ENCODE results near the gene SDK1.
"Not testable (repeated sequence)": the region's sequence is repeated elsewhere in the genome, so short reads cannot be mapped to it uniquely, and the experiment has no call there.

SDK1 gene

GRCh38 chr7:4307316-4308204, 1006.5 kb downstream of the SDK1 start:
- DNase-seq: no peak

GRCh38 chr7:4308205-4308590, 1007.1 kb downstream of the SDK1 start:
- no peak for DNase-seq

- DNase-seq: not testable (repeated sequence)
Observed at GRCh38 chr7:4313911-4314310, 1012.9 kb downstream of the SDK1 start.

- not testable (repeated sequence) for DNase-seq
Observed at GRCh38 chr7:4314316-4314715, 1013.3 kb downstream of the SDK1 start.
